Stimulated activated CD8-positive, alpha-beta memory T cell treated with anti-CD3 and anti-CD28 coated beads, Interleukin-7, amount 100 ng/mL, for 24 hours (primary cell): ENCODE data around the gene ADPRHL1.

Experiments
- DNase-seq: peaks from one replicate; pipeline ENCODE4 v3.0.0-alpha.2; 2020; ENCODE audit warnings: low read depth

ADPRHL1 gene

GRCh38 chr13:113452942-113453901 lies at the start of gene ADPRHL1:
TSS of gene ADPRHL1 (minus strand) at chr13:113453488. CDS start at chr13:113453437, 51 bp downstream.
- no peak for DNase-seq

- DNase-seq: no peak
These were observed 49.4 kb upstream of the ADPRHL1 start for GRCh38 chr13:113502686-113503085.

- no peak for DNase-seq
These were observed 47.4 kb upstream of the ADPRHL1 start for GRCh38 chr13:113500530-113501265.

- no peak for DNase-seq
These were observed 46.6 kb upstream of the ADPRHL1 start for GRCh38 chr13:113499936-113500335.

- DNase-seq: no peak
These were observed 45.6 kb upstream of the ADPRHL1 start for GRCh38 chr13:113498905-113499304.

GRCh38 chr13:113497217-113497616 lies 43.9 kb upstream of the ADPRHL1 start:
- no peak for DNase-seq

GRCh38 chr13:113495494-113496210 lies 42.4 kb upstream of the ADPRHL1 start:
- no peak for DNase-seq

GRCh38 chr13:113493315-113493951 lies 40.1 kb upstream of the ADPRHL1 start:
- no peak for DNase-seq

- DNase-seq: no peak
These were observed 38.7 kb upstream of the ADPRHL1 start for GRCh38 chr13:113491982-113492381.

GRCh38 chr13:113491418-113491883 lies 38.2 kb upstream of the ADPRHL1 start:
- DNase-seq: no peak

GRCh38 chr13:113490496-113491417 lies 37.5 kb upstream of the ADPRHL1 start, which contains the start of gene DCUN1D2:
TSS of gene DCUN1D2 (minus strand) at chr13:113490711. CDS start at chr13:113490669, 42 bp downstream.
- DNase-seq: peak; percentile 61

GRCh38 chr13:113489549-113490495 lies 36.5 kb upstream of the ADPRHL1 start:
- DNase-seq: peak; percentile 12

GRCh38 chr13:113489171-113489548 lies 35.9 kb upstream of the ADPRHL1 start:
- no peak for DNase-seq

GRCh38 chr13:113488283-113488682 lies 35.0 kb upstream of the ADPRHL1 start:
- no peak for DNase-seq

- DNase-seq: no peak
These were observed 33.4 kb upstream of the ADPRHL1 start for GRCh38 chr13:113486698-113487097.

GRCh38 chr13:113485545-113485944 lies 32.3 kb upstream of the ADPRHL1 start:
- DNase-seq: no peak

- no peak for DNase-seq
These were observed 30.4 kb upstream of the ADPRHL1 start for GRCh38 chr13:113483504-113484293.

- DNase-seq: no peak
These were observed 29.8 kb upstream of the ADPRHL1 start for GRCh38 chr13:113483081-113483480.
